GM21723 (cell line): Measurements from ENCODE around the gene MTHFD2L.

ENCODE experiments used
- ATAC-seq: cut with Tn5 transposase; IDR thresholded peaks from one replicate; pipeline ENCODE4 v1.9.1; 2021; ENCODE audit warnings: mild to moderate bottlenecking, moderate library complexity; ENCODE audit not compliant: unreplicated experiment

Gene MTHFD2L

GRCh38 chr4:74235135-74235534, 77.2 kb downstream of the MTHFD2L start:
- peak; percentile 81 for ATAC-seq

GRCh38 chr4:74237425-74237966, 79.6 kb downstream of the MTHFD2L start:
- no peak for ATAC-seq

GRCh38 chr4:74244049-74244448, 86.1 kb downstream of the MTHFD2L start:
- no peak for ATAC-seq

GRCh38 chr4:74252933-74253332, 95.0 kb downstream of the MTHFD2L start:
- ATAC-seq = no peak

- ATAC-seq = no peak
These were observed 96.5 kb downstream of the MTHFD2L start for GRCh38 chr4:74254386-74254785.

- ATAC-seq = no peak
These were observed 97.2 kb downstream of the MTHFD2L start for GRCh38 chr4:74255096-74255495.

- no peak for ATAC-seq
These were observed 101.0 kb downstream of the MTHFD2L start for GRCh38 chr4:74258963-74259362.

- ATAC-seq = no peak
These were observed 102.1 kb downstream of the MTHFD2L start for GRCh38 chr4:74260036-74260435.

- no peak for ATAC-seq
These were observed 104.6 kb downstream of the MTHFD2L start for GRCh38 chr4:74262522-74262921.

- ATAC-seq = no peak
These were observed 105.6 kb downstream of the MTHFD2L start for GRCh38 chr4:74263551-74263950.

GRCh38 chr4:74266081-74266480, 108.2 kb downstream of the MTHFD2L start:
- ATAC-seq = no peak

GRCh38 chr4:74267998-74268606, 110.2 kb downstream of the MTHFD2L start:
- no peak for ATAC-seq

- ATAC-seq = no peak
These were observed 110.7 kb downstream of the MTHFD2L start for GRCh38 chr4:74268643-74269042.

- no peak for ATAC-seq
These were observed 120.6 kb downstream of the MTHFD2L start for GRCh38 chr4:74278490-74278889.

GRCh38 chr4:74279716-74280115, 121.8 kb downstream of the MTHFD2L start:
- ATAC-seq = no peak

GRCh38 chr4:74282926-74283325, 125.0 kb downstream of the MTHFD2L start:
- ATAC-seq = no peak

GRCh38 chr4:74283614-74284013, 125.7 kb downstream of the MTHFD2L start:
- no peak for ATAC-seq

GRCh38 chr4:74284053-74284452, 126.1 kb downstream of the MTHFD2L start:
- ATAC-seq = no peak

- no peak for ATAC-seq
These were observed 129.2 kb downstream of the MTHFD2L start for GRCh38 chr4:74287164-74287563.

GRCh38 chr4:74287791-74288190, 129.9 kb downstream of the MTHFD2L start:
- no peak for ATAC-seq

- ATAC-seq = no peak
These were observed 133.6 kb downstream of the MTHFD2L start for GRCh38 chr4:74291471-74291870.

GRCh38 chr4:74292111-74292870, 134.4 kb downstream of the MTHFD2L start:
- ATAC-seq = no peak
